Fibroblast of lung (primary cell): ENCODE results near the gene CCDC89.
"Not testable (repeated sequence)": the region's sequence is repeated elsewhere in the genome, so short reads cannot be mapped to it uniquely, and the experiment has no call there.

ENCODE experiments used
- CTCF ChIP-seq, 2 donors: IDR thresholded peaks in 1 of 2; conservative IDR thresholded peaks in 1 of 2; 1 replicate in 1 of 2; 2 replicates in 1 of 2; pipeline ENCODE4 v1.5.1; 2011 to 2012; ENCODE audit warnings: low read length in 2 of 2, control low read depth in 1 of 2, inconsistent platforms in 1 of 2, low read depth in 1 of 2, mild to moderate bottlenecking in 1 of 2
- EZH2 ChIP-seq: IDR thresholded peaks from 2 replicates; pipeline ENCODE4 v1.5.1; 2012; ENCODE audit warnings: low read length, control low read depth, mild to moderate bottlenecking; ENCODE audit errors: missing control alignments

DNA sequence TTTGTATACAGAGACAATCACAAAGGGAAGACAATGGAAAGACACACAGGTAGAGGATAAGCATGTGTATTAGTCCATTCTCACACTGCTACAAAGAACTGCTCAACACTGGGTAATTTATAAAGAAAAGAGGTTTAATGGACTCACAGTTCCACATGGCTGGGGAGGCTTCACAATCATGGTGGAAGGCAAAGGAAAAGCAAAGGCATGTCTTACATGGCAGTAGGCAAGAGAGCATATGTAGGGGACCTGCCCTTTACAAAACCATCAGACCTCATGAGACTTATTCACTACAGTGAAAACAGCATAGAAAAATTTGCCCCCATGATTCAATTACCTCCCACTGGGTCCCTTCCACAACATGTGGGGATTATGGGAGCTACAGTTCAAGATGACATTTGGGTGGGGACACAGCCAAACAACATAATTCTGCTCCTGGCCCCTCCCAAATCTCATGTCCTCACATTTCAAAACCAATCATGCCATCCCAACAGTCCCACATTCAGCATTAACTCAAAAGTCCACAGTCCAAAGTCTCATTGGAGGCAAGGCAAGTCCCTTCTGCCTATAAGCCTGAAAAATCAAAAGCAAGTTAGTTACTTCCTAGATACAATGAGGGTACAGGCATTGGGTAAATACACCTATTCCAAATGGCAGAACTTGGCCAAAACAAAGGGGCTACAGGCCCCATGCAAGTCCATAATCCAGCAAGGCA lies 14.9 kb downstream of the CCDC89 start:
- not testable (repeated sequence) for TF ChIP-seq EZH2; CTCF (conservative IDR thresholded peaks at IDR 0.05 in 1 of 2, IDR thresholded peaks at IDR 0.05 in 1 of 2; ENCODE audit: low read depth in 1 of 2, low read length in 2 of 2)
